Panc1 (cell line): ENCODE data around the gene RCOR1.

Experiments
- POLR2AphosphoS5 ChIP-seq: IDR thresholded peaks from 2 replicates; pipeline ENCODE4 v1.6.1; 2012; ENCODE audit warnings: mild to moderate bottlenecking, low read depth, low read length, moderate library complexity
- TCF7L2 ChIP-seq: IDR thresholded peaks from 2 replicates; pipeline ENCODE4 v1.6.1; 2011; ENCODE audit warnings: mild to moderate bottlenecking, low read depth, low read length, inconsistent platforms
- TF ChIP-seq, protein P1 (sequence below): fragments of 450-650 bp; IDR thresholded peaks from 2 replicates; pipeline ENCODE4 v1.5.1; 2017; ENCODE audit warnings: mild to moderate bottlenecking
- TF ChIP-seq, protein P2 (sequence below), 2 experiments: IDR thresholded peaks; 2 replicates each; pipeline ENCODE4 v1.6.1; 2011 to 2012; ENCODE audit warnings: low read depth in 2 of 2, control low read depth in 1 of 2, low read length in 1 of 2, mild to moderate bottlenecking in 1 of 2, moderate library complexity in 1 of 2; ENCODE audit not compliant: insufficient read depth in 1 of 2

DNA sequence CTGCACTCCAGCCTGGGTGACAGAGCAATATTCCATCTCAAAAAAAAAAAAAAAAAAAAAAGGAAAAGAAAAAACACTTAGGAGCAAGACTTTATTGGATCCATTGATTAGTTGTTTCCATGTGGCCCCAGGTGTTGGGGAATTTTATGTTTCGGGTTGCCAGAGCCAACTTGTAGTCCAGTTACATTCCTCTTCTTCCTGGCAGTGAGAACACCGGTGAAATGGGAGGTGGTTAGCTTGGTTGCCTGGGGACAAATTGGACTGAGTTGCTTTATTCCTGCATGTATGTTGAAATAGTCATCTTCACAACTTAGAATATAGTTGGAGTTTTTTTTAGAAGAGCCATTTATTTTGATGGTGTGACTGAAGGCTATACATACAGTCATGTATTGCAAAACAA, 12.6 kb downstream of the RCOR1 start:
- TF ChIP-seq, protein P1, sequence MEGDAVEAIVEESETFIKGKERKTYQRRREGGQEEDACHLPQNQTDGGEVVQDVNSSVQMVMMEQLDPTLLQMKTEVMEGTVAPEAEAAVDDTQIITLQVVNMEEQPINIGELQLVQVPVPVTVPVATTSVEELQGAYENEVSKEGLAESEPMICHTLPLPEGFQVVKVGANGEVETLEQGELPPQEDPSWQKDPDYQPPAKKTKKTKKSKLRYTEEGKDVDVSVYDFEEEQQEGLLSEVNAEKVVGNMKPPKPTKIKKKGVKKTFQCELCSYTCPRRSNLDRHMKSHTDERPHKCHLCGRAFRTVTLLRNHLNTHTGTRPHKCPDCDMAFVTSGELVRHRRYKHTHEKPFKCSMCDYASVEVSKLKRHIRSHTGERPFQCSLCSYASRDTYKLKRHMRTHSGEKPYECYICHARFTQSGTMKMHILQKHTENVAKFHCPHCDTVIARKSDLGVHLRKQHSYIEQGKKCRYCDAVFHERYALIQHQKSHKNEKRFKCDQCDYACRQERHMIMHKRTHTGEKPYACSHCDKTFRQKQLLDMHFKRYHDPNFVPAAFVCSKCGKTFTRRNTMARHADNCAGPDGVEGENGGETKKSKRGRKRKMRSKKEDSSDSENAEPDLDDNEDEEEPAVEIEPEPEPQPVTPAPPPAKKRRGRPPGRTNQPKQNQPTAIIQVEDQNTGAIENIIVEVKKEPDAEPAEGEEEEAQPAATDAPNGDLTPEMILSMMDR: no peak
- TF ChIP-seq, protein P2, sequence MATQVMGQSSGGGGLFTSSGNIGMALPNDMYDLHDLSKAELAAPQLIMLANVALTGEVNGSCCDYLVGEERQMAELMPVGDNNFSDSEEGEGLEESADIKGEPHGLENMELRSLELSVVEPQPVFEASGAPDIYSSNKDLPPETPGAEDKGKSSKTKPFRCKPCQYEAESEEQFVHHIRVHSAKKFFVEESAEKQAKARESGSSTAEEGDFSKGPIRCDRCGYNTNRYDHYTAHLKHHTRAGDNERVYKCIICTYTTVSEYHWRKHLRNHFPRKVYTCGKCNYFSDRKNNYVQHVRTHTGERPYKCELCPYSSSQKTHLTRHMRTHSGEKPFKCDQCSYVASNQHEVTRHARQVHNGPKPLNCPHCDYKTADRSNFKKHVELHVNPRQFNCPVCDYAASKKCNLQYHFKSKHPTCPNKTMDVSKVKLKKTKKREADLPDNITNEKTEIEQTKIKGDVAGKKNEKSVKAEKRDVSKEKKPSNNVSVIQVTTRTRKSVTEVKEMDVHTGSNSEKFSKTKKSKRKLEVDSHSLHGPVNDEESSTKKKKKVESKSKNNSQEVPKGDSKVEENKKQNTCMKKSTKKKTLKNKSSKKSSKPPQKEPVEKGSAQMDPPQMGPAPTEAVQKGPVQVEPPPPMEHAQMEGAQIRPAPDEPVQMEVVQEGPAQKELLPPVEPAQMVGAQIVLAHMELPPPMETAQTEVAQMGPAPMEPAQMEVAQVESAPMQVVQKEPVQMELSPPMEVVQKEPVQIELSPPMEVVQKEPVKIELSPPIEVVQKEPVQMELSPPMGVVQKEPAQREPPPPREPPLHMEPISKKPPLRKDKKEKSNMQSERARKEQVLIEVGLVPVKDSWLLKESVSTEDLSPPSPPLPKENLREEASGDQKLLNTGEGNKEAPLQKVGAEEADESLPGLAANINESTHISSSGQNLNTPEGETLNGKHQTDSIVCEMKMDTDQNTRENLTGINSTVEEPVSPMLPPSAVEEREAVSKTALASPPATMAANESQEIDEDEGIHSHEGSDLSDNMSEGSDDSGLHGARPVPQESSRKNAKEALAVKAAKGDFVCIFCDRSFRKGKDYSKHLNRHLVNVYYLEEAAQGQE (IDR thresholded peaks at IDR 0.05; ENCODE audit: insufficient read depth in 1 of 2, low read depth in 2 of 2, low read length in 1 of 2): no peak
- TF ChIP-seq POLR2AphosphoS5 (no peak), TCF7L2 (no peak)
